DND-41 (cell line): ENCODE data around the gene PAX6.

Source experiments
- CTCF ChIP-seq: IDR thresholded peaks from 2 replicates; pipeline ENCODE4 v1.5.1; 2012; ENCODE audit warnings: borderline replicate concordance, low read length, moderate library complexity, mild to moderate bottlenecking; ENCODE audit not compliant: poor library complexity, severe bottlenecking; ENCODE audit errors: extremely low read depth
- EZH2 ChIP-seq: IDR thresholded peaks from 3 replicates; pipeline ENCODE4 v1.6.1; 2012; ENCODE audit warnings: borderline replicate concordance, low read depth, mild to moderate bottlenecking, moderate library complexity, low read length, inconsistent platforms; ENCODE audit not compliant: severe bottlenecking

DNA sequence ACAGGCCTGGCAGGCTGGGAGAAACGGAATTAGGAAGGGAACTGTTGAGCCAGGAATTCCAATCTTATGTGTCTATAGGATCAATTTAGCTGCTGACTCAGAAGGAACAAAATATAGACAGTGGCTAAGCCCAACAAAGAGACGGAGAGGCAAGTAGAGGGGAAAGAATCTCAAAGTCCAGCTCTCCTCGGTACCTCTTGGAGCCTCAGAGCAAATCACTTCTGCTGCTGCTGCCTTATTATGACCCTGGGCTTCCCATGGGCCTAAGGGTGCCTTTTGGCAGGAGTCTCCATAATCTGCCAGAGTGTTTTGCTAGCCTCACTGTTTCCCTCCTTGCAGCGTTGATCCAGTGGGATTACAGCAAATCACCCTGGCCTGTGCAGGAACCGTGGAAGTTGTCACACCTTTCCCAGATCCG, 31.7 kb downstream of the PAX6 start:
- TF ChIP-seq CTCF, result no peak
- TF ChIP-seq EZH2, result no peak
